ENCODE results near the gene ANKHD1. TPM values are rescaled to one million over a fixed set of nuclear protein-coding genes. Genes with fewer than 3 reads are reported as not detected.

ANKHD1 gene
- total and polyA plus RNA-seq, 9 of the 15 experiments (the other 6 are each of a cell fraction or from before 2014, with no cell fraction given) = 38.9 to 138 (median 78.7) TPM

GRCh38 chr5:140399979-140400729, 1.5 kb upstream of the ANKHD1 start (continued):
- TF ChIP-seq, protein P1, sequence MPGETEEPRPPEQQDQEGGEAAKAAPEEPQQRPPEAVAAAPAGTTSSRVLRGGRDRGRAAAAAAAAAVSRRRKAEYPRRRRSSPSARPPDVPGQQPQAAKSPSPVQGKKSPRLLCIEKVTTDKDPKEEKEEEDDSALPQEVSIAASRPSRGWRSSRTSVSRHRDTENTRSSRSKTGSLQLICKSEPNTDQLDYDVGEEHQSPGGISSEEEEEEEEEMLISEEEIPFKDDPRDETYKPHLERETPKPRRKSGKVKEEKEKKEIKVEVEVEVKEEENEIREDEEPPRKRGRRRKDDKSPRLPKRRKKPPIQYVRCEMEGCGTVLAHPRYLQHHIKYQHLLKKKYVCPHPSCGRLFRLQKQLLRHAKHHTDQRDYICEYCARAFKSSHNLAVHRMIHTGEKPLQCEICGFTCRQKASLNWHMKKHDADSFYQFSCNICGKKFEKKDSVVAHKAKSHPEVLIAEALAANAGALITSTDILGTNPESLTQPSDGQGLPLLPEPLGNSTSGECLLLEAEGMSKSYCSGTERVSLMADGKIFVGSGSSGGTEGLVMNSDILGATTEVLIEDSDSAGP (CRISPR knock-in tag; IDR thresholded peaks at IDR 0.05) = no peak
- TF ChIP-seq PHB2 (IDR thresholded peaks at IDR 0.05; ENCODE audit: low read depth) (no peak), POU5F1 (IDR thresholded peaks at IDR 0.05; ENCODE audit: borderline replicate concordance, low read depth, low read length, partially characterized antibody) (no peak), CEBPZ (IDR thresholded peaks at IDR 0.05; ENCODE audit: borderline replicate concordance, low read depth, low read length) (no peak), NCOA1 (IDR thresholded peaks at IDR 0.05; ENCODE audit: low read depth) (no peak), MYC (IDR thresholded peaks at IDR 0.05; ENCODE audit: low read depth, low read length) (no peak), MYC (CRISPR knock-in tag; IDR thresholded peaks at IDR 0.05; ENCODE audit: borderline replicate concordance, low read depth) (no peak), E2F1 (CRISPR knock-in tag; IDR thresholded peaks at IDR 0.05) (no peak), CLOCK (CRISPR knock-in tag; IDR thresholded peaks at IDR 0.05; ENCODE audit: borderline replicate concordance) (no peak), NKRF (IDR thresholded peaks at IDR 0.05; ENCODE audit: borderline replicate concordance) (no peak), DPF2 (IDR thresholded peaks at IDR 0.05) (peak; percentile 42; the same call in 1 of the 2 replicates)
- TF ChIP-seq, protein P2, sequence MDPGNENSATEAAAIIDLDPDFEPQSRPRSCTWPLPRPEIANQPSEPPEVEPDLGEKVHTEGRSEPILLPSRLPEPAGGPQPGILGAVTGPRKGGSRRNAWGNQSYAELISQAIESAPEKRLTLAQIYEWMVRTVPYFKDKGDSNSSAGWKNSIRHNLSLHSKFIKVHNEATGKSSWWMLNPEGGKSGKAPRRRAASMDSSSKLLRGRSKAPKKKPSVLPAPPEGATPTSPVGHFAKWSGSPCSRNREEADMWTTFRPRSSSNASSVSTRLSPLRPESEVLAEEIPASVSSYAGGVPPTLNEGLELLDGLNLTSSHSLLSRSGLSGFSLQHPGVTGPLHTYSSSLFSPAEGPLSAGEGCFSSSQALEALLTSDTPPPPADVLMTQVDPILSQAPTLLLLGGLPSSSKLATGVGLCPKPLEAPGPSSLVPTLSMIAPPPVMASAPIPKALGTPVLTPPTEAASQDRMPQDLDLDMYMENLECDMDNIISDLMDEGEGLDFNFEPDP (CRISPR knock-in tag; IDR thresholded peaks at IDR 0.05) = no peak
